HG03575 (cell line): ENCODE measurements around the gene FBXL7.

Experiments used
- ATAC-seq: cut with Tn5 transposase; IDR thresholded peaks from one replicate; pipeline ENCODE4 v1.9.1; 2021; ENCODE audit not compliant: unreplicated experiment, insufficient number of reproducible peaks, low FRiP score; ENCODE audit errors: extremely low read depth

The FBXL7 gene

DNA sequence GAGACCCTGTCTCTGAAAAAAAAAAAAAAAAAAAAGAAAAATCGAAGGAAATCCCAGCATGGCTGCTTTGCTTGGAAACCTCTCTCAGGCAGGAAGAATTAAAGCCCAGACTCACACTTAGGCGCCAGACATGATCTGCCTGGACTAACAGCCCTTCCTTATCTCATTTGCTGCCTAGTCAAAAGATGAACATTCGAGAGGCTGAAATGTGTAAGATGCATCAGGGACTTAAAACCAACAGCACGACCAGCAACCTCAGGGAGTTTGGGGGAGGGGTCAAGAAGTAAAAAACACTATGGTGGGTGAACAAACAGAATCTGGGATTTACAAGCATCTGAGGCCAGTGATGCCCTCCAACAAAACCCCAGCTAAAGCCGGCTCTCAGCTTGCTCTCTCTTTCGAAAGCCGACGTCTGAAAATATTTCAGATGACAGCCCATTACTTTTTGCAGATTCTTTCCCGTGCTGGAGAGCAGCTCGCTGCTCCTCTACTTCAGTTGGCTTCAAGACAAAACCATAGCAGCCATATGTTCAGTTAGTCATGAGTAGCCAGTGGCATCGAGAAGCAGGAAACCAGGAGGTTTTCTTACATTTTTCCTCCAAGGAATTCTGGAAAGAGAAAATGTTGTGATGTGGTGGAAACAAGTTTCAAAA, 429.8 kb downstream of the FBXL7 start:
- ATAC-seq = no peak

DNA sequence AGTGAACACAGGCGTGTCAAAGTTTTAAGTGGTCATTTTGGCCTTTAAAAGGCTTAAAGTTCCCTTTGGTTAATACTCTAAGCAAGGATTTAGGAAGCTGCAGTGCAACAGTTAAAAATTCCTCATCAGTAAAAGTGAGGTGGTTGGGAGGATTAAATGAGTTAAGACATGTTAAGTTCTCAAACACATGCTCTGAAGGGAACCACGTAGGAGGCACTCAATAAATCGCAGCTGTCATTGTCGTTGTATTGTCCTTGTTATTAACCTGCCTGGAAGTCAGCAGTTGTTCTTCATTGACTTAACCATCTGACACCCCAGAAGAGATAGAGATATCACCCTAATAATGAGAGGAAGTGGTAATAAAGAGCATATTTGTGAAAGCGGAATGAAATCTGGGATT, 432.1 kb downstream of the FBXL7 start:
- no peak for ATAC-seq

DNA sequence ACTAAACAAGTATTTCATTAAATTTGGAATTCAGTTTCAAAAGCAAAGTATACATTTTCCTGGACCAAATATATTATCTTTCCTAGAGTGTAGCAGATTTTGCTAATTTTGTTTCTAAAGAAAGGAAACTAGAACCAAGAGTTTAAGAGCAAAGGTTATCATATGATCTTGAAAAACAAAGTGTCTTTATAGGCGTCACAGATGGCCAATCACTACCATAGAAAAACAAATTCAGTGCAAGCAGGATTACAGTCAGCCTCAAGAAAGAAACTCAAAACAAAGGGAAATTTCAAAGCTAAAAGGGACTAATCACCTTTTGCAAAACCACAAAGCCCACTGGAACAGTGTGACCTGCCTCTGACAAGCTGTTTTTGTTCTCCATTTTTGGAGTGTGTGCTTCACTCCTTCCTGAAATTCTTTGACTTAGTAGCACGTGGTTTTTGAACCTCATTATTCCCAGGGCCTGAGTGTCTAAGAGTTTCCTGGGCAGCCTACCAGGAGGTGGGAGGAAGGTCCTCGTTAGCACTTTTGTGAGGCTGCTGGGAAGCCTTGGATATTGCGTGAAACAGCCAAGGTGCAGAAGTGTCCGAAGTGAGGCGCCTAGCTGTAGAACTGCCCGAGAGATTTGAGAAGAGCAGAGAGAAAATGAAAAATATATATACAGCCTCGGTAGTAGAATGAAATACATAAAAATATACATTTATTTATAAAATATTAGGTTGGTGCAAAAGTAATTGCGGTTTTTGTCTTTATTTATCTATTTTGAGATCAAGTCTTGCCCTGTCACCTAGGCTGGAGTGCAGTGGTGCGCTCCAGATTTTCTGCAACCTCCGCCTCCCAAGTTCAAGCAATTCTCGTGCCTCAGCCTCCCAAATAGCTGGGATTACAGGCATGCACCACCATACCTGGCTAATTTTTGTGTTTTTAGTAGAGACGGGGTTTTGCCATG, 433.6 kb downstream of the FBXL7 start:
- no peak for ATAC-seq

DNA sequence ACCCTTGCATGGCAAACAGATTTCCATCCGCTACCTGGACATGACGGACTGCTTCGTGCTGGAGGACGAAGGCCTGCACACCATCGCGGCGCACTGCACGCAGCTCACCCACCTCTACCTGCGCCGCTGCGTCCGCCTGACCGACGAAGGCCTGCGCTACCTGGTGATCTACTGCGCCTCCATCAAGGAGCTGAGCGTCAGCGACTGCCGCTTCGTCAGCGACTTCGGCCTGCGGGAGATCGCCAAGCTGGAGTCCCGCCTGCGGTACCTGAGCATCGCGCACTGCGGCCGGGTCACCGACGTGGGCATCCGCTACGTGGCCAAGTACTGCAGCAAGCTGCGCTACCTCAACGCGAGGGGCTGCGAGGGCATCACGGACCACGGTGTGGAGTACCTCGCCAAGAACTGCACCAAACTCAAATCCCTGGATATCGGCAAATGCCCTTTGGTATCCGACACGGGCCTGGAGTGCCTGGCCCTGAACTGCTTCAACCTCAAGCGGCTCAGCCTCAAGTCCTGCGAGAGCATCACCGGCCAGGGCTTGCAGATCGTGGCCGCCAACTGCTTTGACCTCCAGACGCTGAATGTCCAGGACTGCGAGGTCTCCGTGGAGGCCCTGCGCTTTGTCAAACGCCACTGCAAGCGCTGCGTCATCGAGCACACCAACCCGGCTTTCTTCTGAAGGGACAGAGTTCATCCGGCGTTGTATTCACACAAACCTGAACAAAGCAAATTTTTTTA, 436.7 kb downstream of the FBXL7 start:
- no peak for ATAC-seq

DNA sequence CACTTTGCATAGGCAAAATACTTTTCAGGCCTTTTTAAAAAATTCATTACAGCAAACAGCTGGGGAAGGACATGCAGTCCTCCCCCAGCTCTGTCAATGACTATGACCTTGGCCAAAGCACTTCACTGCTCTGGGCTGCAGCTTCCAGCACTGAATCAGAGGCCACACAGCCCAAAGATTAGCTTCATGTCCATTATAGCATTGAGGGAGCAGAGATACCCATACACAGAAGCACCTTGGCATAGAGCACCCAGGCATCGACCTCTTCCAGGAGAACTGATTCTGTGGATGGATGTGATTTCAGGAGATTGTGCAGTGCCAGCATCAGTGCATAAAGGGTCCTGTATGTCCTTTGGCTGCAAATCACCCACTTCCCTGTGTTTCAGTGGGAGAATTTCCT, 437.7 kb downstream of the FBXL7 start:
- ATAC-seq = no peak

DNA sequence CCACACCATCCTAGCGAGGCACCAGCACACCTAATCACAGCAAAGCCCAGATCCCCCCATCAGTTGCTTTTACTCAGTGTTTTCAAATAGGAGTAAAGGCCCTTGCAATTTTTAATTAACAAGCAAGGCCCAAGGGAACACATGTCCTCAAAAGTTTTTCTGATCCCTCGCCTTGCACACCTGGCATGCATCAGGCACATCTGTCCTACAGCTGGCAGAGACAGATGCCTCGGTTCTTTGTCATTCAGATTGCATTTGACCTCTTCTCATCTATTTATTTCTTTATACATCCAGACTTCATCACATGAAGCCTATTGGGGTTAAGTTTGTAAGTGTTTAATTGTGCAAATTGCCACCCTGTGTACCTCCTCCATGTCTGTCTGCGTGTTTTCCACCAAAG, 438.2 kb downstream of the FBXL7 start:
- ATAC-seq = no peak

DNA sequence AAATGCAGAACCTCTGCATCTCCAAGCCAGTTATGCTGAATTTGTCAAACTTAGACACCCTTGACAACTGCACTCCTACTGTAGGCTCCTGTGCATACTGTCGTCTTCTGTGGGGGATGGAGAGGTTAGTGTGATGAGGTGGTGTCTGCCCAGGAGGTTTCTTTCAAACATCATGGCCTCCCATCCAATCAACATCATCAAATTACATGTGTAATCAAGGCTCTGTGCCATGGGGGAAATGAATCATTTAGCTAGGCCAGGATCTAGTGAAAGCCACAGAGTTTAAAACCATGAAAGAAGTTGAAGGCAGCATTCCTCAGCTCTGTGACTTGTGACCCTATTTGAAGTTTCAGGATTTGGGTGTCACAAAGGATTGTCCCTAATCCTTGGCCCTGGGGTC, 439.0 kb downstream of the FBXL7 start:
- no peak for ATAC-seq

DNA sequence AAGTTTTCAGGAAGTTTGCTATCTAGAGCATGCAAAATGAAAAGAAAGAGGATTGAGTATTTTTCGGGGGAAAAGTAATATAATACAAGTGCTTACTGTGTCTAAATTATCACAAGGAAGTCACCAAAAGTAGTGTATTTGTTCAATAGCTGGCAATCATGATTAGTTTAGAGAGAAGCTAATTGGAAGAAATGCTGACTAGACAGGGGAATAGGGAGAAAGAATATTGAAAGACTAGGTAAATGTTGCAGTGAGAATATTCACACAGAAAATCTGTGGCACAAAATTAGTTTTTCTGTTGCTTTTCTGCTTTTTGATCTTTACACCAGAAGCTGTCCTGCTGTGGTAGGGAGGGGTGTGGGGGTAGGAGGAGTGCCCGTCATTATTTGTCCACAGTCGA, 440.9 kb downstream of the FBXL7 start:
- no peak for ATAC-seq

DNA sequence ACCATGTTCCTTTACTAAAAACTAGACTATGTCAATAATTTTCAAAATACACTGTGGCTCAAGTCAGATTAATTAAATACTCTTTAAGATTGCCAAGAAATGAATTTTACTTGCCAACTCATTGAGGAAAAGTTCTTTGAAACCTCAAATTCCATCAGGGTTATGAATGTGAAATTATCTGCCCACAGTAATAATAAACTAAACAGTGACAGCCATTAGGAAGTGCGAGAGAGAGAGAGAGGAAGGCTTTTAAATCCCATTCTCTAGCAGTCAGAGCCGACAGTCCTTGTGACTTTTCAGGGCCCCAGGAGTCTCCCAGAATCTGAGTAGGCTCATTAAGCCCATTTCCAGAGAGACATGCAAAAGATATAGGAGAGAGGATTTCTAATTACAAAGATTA, 443.5 kb downstream of the FBXL7 start:
- no peak for ATAC-seq

DNA sequence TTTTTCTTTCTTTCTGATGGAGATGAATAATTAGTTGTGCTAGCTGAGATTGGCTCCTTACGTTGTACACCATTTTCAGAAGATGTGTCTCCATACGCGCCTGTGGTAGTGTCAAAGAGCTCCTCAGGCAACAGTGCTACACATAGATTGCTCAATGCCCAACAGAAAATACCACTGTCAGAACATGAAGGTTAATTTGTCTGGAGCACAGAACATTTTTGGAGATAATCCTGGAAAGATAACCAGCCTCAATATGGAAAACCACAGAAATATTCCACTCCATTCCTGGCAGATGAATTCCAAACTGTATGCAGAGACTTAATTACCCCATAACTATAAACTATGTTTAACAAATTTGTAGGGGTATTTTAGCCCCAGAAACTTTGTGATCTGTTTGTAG, 446.0 kb downstream of the FBXL7 start:
- ATAC-seq = no peak

DNA sequence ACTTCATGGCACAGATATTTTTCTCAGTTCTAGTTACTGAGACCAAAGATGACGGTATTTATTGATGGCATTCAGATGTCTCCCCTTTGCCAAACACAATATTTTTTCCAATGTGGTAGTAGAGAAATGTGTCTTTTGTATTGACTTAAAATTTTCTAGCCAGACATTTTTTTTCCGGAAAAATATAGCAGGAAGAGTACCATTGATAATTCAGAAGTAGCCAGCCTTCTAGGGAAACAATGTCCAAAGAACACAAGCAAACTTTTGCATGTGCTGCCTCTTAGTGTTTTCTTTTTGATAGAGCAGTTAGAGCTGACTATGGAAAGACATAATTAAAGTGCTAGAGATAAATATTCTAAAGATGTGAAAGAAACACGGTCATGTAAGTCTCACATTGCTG, 448.2 kb downstream of the FBXL7 start:
- no peak for ATAC-seq

DNA sequence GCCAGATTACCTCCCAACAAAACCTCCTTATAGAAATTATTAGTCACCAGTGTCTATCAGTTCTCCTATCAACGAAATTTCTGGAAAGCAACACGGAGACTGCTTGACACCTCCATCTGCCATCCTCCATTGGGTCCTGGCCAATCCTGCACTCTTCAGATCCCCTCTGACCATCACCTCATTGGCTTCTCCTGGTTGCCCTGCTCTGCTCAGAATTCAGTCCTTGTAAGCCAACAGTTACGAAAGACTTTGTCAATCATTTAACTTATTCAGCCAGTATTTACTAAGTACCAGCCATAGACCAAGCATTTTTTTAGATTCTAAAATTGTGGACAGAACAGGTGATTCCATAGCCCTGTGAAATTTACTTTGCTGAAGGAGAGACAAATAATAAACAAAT, 451.1 kb downstream of the FBXL7 start:
- no peak for ATAC-seq

DNA sequence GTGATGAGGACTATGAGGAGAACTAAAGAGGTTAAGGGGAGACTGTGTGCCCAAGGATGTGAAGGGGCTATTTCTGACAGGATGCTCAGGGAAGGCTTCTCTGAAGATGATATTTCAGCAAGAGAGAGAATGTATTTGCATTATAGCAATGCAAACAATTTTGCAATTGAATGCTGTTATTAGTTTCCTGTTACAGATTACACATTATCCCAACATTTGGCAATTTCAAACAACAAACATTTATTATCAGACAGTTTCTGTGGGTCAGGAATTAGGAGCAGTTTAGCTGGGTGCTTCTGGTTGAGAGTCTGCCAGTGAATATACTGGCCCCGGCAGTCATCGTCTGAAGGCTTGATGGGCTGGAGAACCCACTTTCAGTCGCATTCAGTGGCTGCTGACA, 451.6 kb downstream of the FBXL7 start:
- no peak for ATAC-seq

DNA sequence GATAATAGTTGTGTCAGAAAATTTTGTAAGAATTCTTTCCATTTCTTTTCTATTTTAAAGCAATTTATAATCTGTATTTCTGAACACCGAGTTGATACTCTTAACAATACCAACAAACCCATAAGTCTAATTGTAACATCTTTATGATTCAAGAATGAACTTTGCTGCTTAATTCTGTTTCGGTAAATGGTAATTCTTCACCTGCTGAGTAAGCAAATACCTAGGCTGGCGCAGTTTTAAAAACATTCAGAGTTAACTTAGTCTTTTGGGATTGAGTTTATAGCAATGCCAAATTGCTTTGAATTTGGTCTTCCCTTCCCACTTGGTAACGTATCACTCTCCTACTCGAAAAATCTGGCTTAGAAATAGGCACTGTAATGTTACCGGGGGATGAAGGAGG, 456.6 kb downstream of the FBXL7 start:
- no peak for ATAC-seq

DNA sequence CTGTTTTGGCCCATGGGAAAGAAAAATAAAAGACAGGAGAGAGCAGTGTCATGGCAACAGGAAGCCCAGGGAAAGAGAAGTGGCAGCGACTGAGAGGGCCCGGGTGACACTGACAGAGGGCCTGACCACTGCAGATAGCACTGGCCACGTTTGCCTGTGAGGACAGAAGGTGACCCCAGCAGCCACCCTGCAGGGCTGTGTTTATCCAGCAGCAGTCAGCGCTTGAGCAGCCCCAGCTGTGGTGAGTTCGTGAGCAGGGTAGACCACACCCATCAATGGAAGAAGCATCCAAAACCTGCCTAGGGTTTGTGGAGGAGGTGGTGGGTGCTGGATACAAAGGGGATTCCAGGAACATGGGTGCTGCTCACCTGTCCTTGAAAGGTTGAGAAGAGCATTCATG, 457.1 kb downstream of the FBXL7 start:
- ATAC-seq = no peak

DNA sequence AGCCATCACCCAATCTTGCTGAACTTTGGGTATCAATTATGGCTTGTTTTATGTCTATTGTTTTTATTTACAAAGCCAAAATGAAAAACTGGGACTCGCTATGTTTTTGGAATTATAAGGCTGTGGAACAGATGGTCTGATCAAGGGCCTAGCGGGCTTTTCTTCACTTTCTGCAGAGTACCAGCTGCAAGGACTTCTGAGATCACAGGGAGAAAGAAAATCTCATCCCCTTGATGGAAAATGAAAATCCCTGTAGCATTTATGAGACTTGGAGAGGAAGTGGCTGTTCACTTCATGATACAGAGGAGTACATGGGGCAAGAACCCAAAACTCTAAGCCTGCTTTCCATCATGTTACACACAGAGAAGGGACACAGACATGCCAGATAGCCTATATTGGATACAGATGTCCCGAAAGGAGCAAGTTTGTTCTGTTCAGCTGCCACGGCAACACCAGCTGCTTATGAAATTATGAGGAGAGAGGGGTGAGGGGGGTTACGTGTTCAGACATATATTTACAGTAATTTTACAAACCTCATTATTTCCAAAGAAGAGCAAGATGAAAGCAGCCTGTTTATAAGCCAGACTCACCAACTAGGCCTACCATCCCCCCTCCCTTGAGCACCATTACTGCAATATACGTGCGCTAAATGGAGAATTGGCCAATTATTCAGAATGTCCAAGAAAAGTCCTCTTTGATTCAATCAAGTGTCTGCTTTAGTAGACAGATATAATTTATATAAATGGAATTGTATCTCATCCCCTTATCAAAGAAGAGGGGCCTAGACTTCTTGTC, 459.6 kb downstream of the FBXL7 start:
- no peak for ATAC-seq

DNA sequence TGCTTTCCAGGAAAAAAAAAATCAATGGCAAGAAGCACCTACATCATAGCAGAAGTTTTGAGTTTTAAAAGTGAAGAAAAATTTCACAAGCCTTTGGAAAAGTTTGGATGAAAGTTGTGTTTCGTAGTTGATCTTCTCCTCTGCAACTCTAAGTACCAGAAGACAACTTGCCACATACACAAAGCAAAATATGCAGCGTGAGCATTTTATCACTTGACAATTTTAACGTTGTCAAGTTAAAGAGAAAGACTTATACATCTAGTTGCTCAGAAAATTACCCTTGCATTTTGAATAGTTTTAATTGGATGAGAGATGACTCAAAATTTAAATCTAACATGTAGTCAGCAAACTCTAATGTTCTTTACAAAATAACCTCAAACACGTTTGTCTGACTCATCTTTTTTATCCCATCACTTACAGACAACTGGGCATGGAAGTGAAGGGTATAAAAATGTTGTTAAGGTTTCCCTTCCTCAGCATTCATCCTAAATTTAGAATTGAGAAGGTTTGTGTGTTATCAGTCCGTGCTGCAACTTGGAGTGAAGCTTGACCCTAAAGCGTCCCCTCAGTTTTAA, 466.2 kb downstream of the FBXL7 start:
- ATAC-seq = no peak

DNA sequence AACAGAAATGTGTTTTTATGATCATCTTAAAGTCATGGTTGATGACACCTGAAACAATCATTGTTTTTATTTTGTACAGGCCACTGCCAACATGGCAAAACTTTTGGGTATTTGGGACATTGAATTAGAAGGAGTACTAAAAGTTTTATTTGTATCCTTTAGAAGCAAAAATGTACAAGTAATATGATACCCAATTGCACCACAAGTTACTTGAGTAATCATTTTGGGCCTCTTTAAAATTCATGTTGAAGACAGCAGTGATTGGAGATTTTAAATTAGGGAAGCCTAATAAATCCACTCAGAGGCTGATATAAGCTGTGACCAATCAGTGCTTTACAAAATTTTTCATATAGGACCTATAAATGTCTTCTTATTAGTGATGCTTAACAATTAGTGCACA, 466.7 kb downstream of the FBXL7 start:
- no peak for ATAC-seq

DNA sequence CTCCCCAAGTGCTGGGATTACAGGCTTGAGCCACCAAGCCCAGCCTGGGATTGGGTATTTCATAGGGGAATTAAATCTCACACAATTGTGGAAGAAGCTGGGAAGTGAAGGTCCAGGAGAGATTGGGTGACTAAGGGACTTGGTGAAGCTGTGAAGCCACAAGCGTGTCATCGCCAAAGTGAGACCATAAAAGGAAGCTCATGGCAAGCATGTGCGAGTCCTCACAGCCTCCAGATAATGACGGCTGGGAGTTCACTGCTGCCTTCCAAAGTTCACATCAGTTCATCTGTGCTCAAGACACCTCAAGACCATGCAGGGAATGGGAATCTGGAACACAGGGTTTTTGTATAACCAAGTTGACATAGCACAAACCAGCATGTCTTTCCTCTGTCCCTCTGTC, 469.0 kb downstream of the FBXL7 start:
- ATAC-seq = no peak
